GM23248 (cell line): ENCODE measurements around the gene POU5F1. TPM values are rescaled to one million over a fixed set of nuclear protein-coding genes. Genes with fewer than 3 reads are reported as not detected.
A peak's percentile ranks its signal among the peaks of the same experiment; 100 is the strongest.

Experiments
- DNase-seq: peaks from one replicate; pipeline ENCODE4 v3.0.0-alpha.2; 2015
- H2AFZ ChIP-seq: fragments of 200-600 bp; sonication (generic); 2 replicates; pipeline ENCODE4 v1.6.1; 2016; ENCODE audit warnings: antibody characterized with exemption
- H3F3A ChIP-seq: fragments of 200-600 bp; sonication (generic); 2 replicates; pipeline ENCODE4 v1.6.1; 2016; ENCODE audit warnings: mild to moderate bottlenecking, antibody characterized with exemption, mixed run types; ENCODE audit not compliant: insufficient read depth
- H3K27ac ChIP-seq: fragments of 200-600 bp; sonication (generic); 2 replicates; pipeline ENCODE4 v1.5.1; 2016; ENCODE audit warnings: mild to moderate bottlenecking
- H3K27me3 ChIP-seq: fragments of 200-600 bp; sonication (generic); replicated peaks from 2 replicates; pipeline ENCODE4 v1.6.1; 2016; ENCODE audit warnings: mild to moderate bottlenecking; ENCODE audit not compliant: insufficient read depth
- H3K36me3 ChIP-seq: fragments of 200-600 bp; sonication (generic); 2 replicates; pipeline ENCODE4 v1.6.1; 2016; ENCODE audit warnings: low read depth, mild to moderate bottlenecking
- H3K4me1 ChIP-seq: fragments of 200-600 bp; sonication (generic); 2 replicates; pipeline ENCODE4 v1.6.1; 2016; ENCODE audit warnings: mild to moderate bottlenecking; ENCODE audit not compliant: insufficient read depth
- H3K4me2 ChIP-seq: fragments of 200-600 bp; sonication (generic); one replicate; pipeline ENCODE4 v1.6.1; 2016; ENCODE audit warnings: mild to moderate bottlenecking; ENCODE audit not compliant: unreplicated experiment
- H3K4me3 ChIP-seq: fragments of 200-600 bp; sonication (generic); 2 replicates; pipeline ENCODE4 v1.5.1; 2016; ENCODE audit warnings: mild to moderate bottlenecking
- H3K79me2 ChIP-seq: fragments of 200-600 bp; sonication (generic); 2 replicates; pipeline ENCODE4 v1.6.1; 2016; ENCODE audit warnings: mild to moderate bottlenecking; ENCODE audit not compliant: insufficient read depth
- H3K9ac ChIP-seq: fragments of 200-600 bp; sonication (generic); 2 replicates; pipeline ENCODE4 v1.6.1; 2016; ENCODE audit warnings: mild to moderate bottlenecking
- H3K9me2 ChIP-seq: fragments of 200-600 bp; sonication (generic); 2 replicates; pipeline ENCODE4 v1.6.1; 2016; ENCODE audit warnings: mixed run types, mild to moderate bottlenecking, moderate library complexity; ENCODE audit not compliant: insufficient read depth
- H3K9me3 ChIP-seq: fragments of 200-600 bp; sonication (generic); one replicate; pipeline ENCODE4 v1.6.1; 2017; ENCODE audit warnings: low read depth
- H4K20me1 ChIP-seq: fragments of 200-600 bp; sonication (generic); 2 replicates; pipeline ENCODE4 v1.6.0; 2016; ENCODE audit not compliant: insufficient read depth
- EZH2phosphoT487 ChIP-seq: fragments of 200-600 bp; sonication (generic); IDR thresholded peaks from 2 replicates; pipeline ENCODE4 v1.6.1; 2018; ENCODE audit warnings: antibody characterized with exemption, moderate library complexity, mild to moderate bottlenecking, low read depth; ENCODE audit not compliant: insufficient read depth
- WGBS, 2 experiments: methylation state at CpG; one replicate each; pipeline ENCODE4 v1.1.6; 2015 to 2017; ENCODE audit warnings: low lambda C conversion rate in 2 of 2, low coverage in 1 of 2; ENCODE audit errors: missing lambda C conversion rate in 2 of 2; 5-methylcytosine and 5-hydroxymethylcytosine counted together
- in situ Hi-C: fragments of 300-500 bp; cut with MboI; formaldehyde crosslinking; loops from 2 replicates; pipeline ENCODE4 v1.15.0; 2020
- polyA plus RNA-seq: library from polyadenylated mRNA; unstranded; fragments of >200 nt; fragmentation: Nextera tagmentation; extraction: Ambion mirVana; gene quantifications from 2 replicates; pipeline ENCODE4 v1.2.1, GENCODE V29; 2016
- small RNA-seq: library from RNA; depleted of rRNA; stranded (forward); fragments of <200 nt; gene quantifications from one replicate; pipeline ENCODE3, GENCODE V24; 2014; ENCODE audit warnings: low read depth, low replicate concordance
- total RNA-seq: library from RNA; depleted of rRNA; stranded (reverse); fragments of >200 nt; shearing (Covaris generic); gene quantifications from 2 replicates; pipeline ENCODE4 v1.2.3, GENCODE V29; 2014; rRNA removed

POU5F1 gene
- total and polyA plus RNA-seq, 2 experiments from 2014 or later: 0.22 to 0.88 TPM

DNA sequence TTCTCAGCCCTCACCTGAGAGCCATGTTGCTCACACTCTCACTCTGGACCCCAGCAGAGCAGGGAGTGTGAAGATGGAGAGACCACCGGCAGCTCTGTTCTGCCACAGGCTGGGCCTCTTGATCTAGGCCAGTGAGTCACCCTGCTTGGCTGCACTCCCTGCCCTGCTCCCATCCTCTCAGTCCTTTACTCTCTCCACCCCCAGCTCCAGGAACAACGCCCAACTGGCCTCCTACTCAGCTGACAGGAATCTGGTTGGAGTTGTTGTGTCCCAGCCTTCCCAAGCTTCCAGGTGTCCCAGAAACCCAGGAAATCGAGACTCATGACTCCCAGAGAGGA is 56.0 kb downstream of the POU5F1 start, which contains the start of gene PSORS1C1:
TSS of gene PSORS1C1 (plus strand) at position 260 of the 338 bp plus-strand sequence. CDS start 14,833 bp downstream, outside the sequence.
- H3K4me1 ChIP-seq: peaks cover 28% of the 10 kb centered on the region
- no peaks in the 10 kb centered on the region for H3K79me2 ChIP-seq
- peaks cover 20% of the 10 kb centered on the region for H3F3A ChIP-seq
- TF ChIP-seq EZH2phosphoT487: no peak
- peak within 1 kb of the TSS; percentile 73 for H3K4me2 ChIP-seq
- peak within 1 kb of the TSS; percentile 68 for H2AFZ ChIP-seq
- peaks cover 13% of the 10 kb centered on the region; the same call in 1 of the 2 replicates for H3K27me3 ChIP-seq
- no peaks in the 10 kb centered on the region for H3K36me3 ChIP-seq
- peak; percentile 97 for DNase-seq
- peak within 1 kb of the TSS; percentile 89 for H3K27ac ChIP-seq
- H3K9me3 ChIP-seq: no peaks in the 10 kb centered on the region
- WGBS, 2 experiments: 0% methylated on average over 3 of the region's 3 CpGs
- H3K4me3 ChIP-seq: peak within 1 kb of the TSS; percentile 68
- H3K9me2 ChIP-seq: no peaks in the 10 kb centered on the region
- H4K20me1 ChIP-seq: no peaks in the 10 kb centered on the region
- H3K9ac ChIP-seq: peak within 1 kb of the TSS; percentile 84
- in situ Hi-C loops: no loop called here

Small RNA genes lying within 50 kb of the gene (small RNA-seq; reads per million reads assigned to genes)
- gene POLR2LP1: not detected

Other genes starting within 250 kb of the POU5F1 start
- gene SFTA2, start 238.5 kb downstream of the POU5F1 start, total RNA-seq: not detected in 2 replicates
- not detected in 2 replicates for gene SFTA2, start 238.5 kb downstream of the POU5F1 start, polyA plus RNA-seq
- gene MUCL3, start 229.7 kb downstream of the POU5F1 start, total RNA-seq: not detected in 2 replicates
- gene MUCL3, start 229.7 kb downstream of the POU5F1 start, polyA plus RNA-seq: not detected in 2 replicates
- not detected in 2 replicates for gene MUC21, start 187.0 kb downstream of the POU5F1 start, total RNA-seq
- not detected in 2 replicates for gene MUC21, start 187.0 kb downstream of the POU5F1 start, polyA plus RNA-seq
- gene MUC22, start 160.2 kb downstream of the POU5F1 start, total RNA-seq: not detected in 2 replicates
- gene MUC22, start 160.2 kb downstream of the POU5F1 start, polyA plus RNA-seq: not detected in 2 replicates
- not detected in 2 replicates for gene C6orf15, start 58.1 kb downstream of the POU5F1 start, total RNA-seq
- not detected in 2 replicates for gene C6orf15, start 58.1 kb downstream of the POU5F1 start, polyA plus RNA-seq
- gene PSORS1C1, start 55.9 kb downstream of the POU5F1 start, total RNA-seq: 0.22 and 0.25 TPM in 2 replicates
- 2.0 and 2.6 TPM in 2 replicates for gene PSORS1C1, start 55.9 kb downstream of the POU5F1 start, polyA plus RNA-seq
- not detected in 2 replicates for gene CDSN, start 50.2 kb downstream of the POU5F1 start, total RNA-seq
- not detected in 2 replicates for gene CDSN, start 50.2 kb downstream of the POU5F1 start, polyA plus RNA-seq
- not detected in 2 replicates for gene PSORS1C2, start 31.6 kb downstream of the POU5F1 start, total RNA-seq
- 0.16 TPM in 1 of 2 replicates, not detected in the other for gene PSORS1C2, start 31.6 kb downstream of the POU5F1 start, polyA plus RNA-seq
- gene CCHCR1, start 12.9 kb downstream of the POU5F1 start, total RNA-seq: 13.5 and 14.3 TPM in 2 replicates
- gene CCHCR1, start 12.9 kb downstream of the POU5F1 start, polyA plus RNA-seq: 10.8 and 13.2 TPM in 2 replicates
- 21.6 and 28.4 TPM in 2 replicates for gene TCF19, start 12.1 kb downstream of the POU5F1 start, total RNA-seq
- 18.3 and 19.9 TPM in 2 replicates for gene TCF19, start 12.1 kb downstream of the POU5F1 start, polyA plus RNA-seq
- 157 and 168 TPM in 2 replicates for gene HLA-C, start 101.4 kb upstream of the POU5F1 start, total RNA-seq
- 244 and 255 TPM in 2 replicates for gene HLA-C, start 101.4 kb upstream of the POU5F1 start, polyA plus RNA-seq
- gene HLA-B, start 186.5 kb upstream of the POU5F1 start, total RNA-seq: 65.6 and 87.9 TPM in 2 replicates
- gene HLA-B, start 186.5 kb upstream of the POU5F1 start, polyA plus RNA-seq: 186 and 192 TPM in 2 replicates
- 24.0 and 42.6 TPM in 2 replicates for gene MICA, start 232.9 kb upstream of the POU5F1 start, total RNA-seq
- gene MICA, start 232.9 kb upstream of the POU5F1 start, polyA plus RNA-seq: 36.9 and 38.0 TPM in 2 replicates